GM12878 (cell line): ENCODE measurements around the gene UCHL5.

Source experiments
- ASH2L ChIP-seq: fragments of 300-600, 200-600 bp; sonication (generic); IDR thresholded peaks from 2 replicates; pipeline ENCODE4 v1.6.1; 2017; ENCODE audit warnings: low read depth, mild to moderate bottlenecking, borderline replicate concordance
- CTCF ChIP-seq, 3 experiments: IDR thresholded peaks in 2 of 3; conservative IDR thresholded peaks in 1 of 3; 2 replicates each; pipeline ENCODE4 v1.5.1; 2011; ENCODE audit warnings: low read depth in 3 of 3, low read length in 3 of 3, mild to moderate bottlenecking in 3 of 3, control low read depth in 2 of 3, moderate library complexity in 2 of 3, inconsistent platforms in 1 of 3, mixed read lengths in 1 of 3; ENCODE audit not compliant: control insufficient read depth in 2 of 3, insufficient read depth in 1 of 3; ENCODE audit errors: extremely low read depth in 1 of 3
- JUND ChIP-seq: IDR thresholded peaks from 2 replicates; pipeline ENCODE4 v1.6.1; 2012; ENCODE audit warnings: low read depth, mild to moderate bottlenecking, low read length, improper control_type of control experiment, moderate library complexity
- MYC ChIP-seq: IDR thresholded peaks from 2 replicates; pipeline ENCODE4 v1.6.1; 2011; ENCODE audit warnings: mild to moderate bottlenecking, low read length, moderate library complexity, inconsistent platforms; ENCODE audit not compliant: insufficient read depth, insufficient replicate concordance, insufficient read length, severe bottlenecking
- POLR2A ChIP-seq: IDR thresholded peaks from 2 replicates; pipeline ENCODE4 v1.6.1; 2011; ENCODE audit warnings: low read depth, mild to moderate bottlenecking, low read length
- RAD21 ChIP-seq: IDR thresholded peaks from 2 replicates; pipeline ENCODE4 v1.6.1; 2011; ENCODE audit warnings: mild to moderate bottlenecking, low read depth, low read length, moderate library complexity; ENCODE audit not compliant: insufficient read depth
- TF ChIP-seq, protein P1 (sequence below): fragments of 450-650 bp; formaldehyde crosslinking; IDR thresholded peaks from 2 replicates; pipeline ENCODE4 v1.4.0; 2022; ENCODE audit warnings: mild to moderate bottlenecking, moderate library complexity
- TF ChIP-seq, protein P2 (sequence below): IDR thresholded peaks from 2 replicates; pipeline ENCODE4 v1.6.1; 2012; ENCODE audit warnings: low read depth, low read length, improper control_type of control experiment
- TF ChIP-seq, protein P3 (sequence below): IDR thresholded peaks from 2 replicates; pipeline ENCODE4 v1.6.1; 2012; ENCODE audit warnings: mild to moderate bottlenecking, low read depth, low read length
- TF ChIP-seq, protein P4 (sequence below): fragments of 450-650 bp; IDR thresholded peaks from 2 replicates; pipeline ENCODE4 v1.6.1; 2018; ENCODE audit warnings: mild to moderate bottlenecking, low read depth, moderate library complexity; ENCODE audit not compliant: partially characterized antibody
- TF ChIP-seq, protein P5 (sequence below): fragments of 450-650 bp; IDR thresholded peaks from 2 replicates; pipeline ENCODE4 v1.6.1; 2017; ENCODE audit warnings: antibody characterized with exemption, mild to moderate bottlenecking, moderate library complexity

DNA sequence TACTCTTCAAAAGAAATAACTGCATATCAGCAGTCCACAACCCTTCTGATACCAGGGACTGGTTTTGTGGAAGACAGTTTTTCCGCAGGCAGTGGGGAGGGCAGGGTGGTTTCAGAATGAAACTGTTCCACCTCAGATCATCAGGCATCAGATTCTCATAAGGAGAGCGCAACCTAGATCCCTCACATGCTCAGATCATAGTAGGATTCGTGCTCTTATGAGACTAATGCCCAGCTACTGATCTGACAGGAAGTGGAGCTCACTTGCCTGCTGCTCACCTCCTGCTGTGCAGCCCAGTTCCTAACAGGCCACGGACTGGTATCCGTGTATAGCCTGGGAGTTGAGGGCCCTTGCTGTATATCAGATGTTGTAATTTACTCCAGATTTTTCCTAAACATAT is 11.8 kb upstream of the UCHL5 start:
- TF ChIP-seq POLR2A (no peak), CTCF (IDR thresholded peaks at IDR 0.05 in 2 of 3, conservative IDR thresholded peaks at IDR 0.05 in 1 of 3; ENCODE audit: control insufficient read depth in 2 of 3, extremely low read depth in 1 of 3, insufficient read depth in 1 of 3, low read depth in 3 of 3, low read length in 3 of 3) (no peak), MYC (no peak), RAD21 (no peak), JUND (no peak), ASH2L (no peak)
- TF ChIP-seq, protein P1, sequence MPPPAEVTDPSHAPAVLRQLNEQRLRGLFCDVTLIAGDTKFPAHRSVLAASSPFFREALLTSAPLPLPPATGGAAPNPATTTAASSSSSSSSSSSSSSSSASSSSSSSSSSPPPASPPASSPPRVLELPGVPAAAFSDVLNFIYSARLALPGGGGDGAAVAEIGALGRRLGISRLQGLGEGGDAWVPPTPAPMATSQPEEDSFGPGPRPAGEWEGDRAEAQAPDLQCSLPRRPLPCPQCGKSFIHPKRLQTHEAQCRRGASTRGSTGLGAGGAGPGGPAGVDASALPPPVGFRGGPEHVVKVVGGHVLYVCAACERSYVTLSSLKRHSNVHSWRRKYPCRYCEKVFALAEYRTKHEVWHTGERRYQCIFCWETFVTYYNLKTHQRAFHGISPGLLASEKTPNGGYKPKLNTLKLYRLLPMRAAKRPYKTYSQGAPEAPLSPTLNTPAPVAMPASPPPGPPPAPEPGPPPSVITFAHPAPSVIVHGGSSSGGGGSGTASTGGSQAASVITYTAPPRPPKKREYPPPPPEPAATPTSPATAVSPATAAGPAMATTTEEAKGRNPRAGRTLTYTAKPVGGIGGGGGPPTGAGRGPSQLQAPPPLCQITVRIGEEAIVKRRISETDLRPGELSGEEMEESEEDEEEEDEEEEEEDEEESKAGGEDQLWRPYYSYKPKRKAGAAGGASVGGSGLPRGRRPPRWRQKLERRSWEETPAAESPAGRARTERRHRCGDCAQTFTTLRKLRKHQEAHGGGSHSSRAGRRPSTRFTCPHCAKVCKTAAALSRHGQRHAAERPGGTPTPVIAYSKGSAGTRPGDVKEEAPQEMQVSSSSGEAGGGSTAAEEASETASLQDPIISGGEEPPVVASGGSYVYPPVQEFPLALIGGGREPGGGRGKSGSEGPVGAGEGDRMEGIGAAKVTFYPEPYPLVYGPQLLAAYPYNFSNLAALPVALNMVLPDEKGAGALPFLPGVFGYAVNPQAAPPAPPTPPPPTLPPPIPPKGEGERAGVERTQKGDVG (CRISPR knock-in tag) = no peak
- TF ChIP-seq, protein P2, sequence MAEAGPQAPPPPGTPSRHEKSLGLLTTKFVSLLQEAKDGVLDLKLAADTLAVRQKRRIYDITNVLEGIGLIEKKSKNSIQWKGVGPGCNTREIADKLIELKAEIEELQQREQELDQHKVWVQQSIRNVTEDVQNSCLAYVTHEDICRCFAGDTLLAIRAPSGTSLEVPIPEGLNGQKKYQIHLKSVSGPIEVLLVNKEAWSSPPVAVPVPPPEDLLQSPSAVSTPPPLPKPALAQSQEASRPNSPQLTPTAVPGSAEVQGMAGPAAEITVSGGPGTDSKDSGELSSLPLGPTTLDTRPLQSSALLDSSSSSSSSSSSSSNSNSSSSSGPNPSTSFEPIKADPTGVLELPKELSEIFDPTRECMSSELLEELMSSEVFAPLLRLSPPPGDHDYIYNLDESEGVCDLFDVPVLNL = no peak
- TF ChIP-seq, protein P3, sequence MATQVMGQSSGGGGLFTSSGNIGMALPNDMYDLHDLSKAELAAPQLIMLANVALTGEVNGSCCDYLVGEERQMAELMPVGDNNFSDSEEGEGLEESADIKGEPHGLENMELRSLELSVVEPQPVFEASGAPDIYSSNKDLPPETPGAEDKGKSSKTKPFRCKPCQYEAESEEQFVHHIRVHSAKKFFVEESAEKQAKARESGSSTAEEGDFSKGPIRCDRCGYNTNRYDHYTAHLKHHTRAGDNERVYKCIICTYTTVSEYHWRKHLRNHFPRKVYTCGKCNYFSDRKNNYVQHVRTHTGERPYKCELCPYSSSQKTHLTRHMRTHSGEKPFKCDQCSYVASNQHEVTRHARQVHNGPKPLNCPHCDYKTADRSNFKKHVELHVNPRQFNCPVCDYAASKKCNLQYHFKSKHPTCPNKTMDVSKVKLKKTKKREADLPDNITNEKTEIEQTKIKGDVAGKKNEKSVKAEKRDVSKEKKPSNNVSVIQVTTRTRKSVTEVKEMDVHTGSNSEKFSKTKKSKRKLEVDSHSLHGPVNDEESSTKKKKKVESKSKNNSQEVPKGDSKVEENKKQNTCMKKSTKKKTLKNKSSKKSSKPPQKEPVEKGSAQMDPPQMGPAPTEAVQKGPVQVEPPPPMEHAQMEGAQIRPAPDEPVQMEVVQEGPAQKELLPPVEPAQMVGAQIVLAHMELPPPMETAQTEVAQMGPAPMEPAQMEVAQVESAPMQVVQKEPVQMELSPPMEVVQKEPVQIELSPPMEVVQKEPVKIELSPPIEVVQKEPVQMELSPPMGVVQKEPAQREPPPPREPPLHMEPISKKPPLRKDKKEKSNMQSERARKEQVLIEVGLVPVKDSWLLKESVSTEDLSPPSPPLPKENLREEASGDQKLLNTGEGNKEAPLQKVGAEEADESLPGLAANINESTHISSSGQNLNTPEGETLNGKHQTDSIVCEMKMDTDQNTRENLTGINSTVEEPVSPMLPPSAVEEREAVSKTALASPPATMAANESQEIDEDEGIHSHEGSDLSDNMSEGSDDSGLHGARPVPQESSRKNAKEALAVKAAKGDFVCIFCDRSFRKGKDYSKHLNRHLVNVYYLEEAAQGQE = no peak
- TF ChIP-seq, protein P4, sequence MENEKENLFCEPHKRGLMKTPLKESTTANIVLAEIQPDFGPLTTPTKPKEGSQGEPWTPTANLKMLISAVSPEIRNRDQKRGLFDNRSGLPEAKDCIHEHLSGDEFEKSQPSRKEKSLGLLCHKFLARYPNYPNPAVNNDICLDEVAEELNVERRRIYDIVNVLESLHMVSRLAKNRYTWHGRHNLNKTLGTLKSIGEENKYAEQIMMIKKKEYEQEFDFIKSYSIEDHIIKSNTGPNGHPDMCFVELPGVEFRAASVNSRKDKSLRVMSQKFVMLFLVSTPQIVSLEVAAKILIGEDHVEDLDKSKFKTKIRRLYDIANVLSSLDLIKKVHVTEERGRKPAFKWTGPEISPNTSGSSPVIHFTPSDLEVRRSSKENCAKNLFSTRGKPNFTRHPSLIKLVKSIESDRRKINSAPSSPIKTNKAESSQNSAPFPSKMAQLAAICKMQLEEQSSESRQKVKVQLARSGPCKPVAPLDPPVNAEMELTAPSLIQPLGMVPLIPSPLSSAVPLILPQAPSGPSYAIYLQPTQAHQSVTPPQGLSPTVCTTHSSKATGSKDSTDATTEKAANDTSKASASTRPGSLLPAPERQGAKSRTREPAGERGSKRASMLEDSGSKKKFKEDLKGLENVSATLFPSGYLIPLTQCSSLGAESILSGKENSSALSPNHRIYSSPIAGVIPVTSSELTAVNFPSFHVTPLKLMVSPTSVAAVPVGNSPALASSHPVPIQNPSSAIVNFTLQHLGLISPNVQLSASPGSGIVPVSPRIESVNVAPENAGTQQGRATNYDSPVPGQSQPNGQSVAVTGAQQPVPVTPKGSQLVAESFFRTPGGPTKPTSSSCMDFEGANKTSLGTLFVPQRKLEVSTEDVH = no peak
- TF ChIP-seq, protein P5, sequence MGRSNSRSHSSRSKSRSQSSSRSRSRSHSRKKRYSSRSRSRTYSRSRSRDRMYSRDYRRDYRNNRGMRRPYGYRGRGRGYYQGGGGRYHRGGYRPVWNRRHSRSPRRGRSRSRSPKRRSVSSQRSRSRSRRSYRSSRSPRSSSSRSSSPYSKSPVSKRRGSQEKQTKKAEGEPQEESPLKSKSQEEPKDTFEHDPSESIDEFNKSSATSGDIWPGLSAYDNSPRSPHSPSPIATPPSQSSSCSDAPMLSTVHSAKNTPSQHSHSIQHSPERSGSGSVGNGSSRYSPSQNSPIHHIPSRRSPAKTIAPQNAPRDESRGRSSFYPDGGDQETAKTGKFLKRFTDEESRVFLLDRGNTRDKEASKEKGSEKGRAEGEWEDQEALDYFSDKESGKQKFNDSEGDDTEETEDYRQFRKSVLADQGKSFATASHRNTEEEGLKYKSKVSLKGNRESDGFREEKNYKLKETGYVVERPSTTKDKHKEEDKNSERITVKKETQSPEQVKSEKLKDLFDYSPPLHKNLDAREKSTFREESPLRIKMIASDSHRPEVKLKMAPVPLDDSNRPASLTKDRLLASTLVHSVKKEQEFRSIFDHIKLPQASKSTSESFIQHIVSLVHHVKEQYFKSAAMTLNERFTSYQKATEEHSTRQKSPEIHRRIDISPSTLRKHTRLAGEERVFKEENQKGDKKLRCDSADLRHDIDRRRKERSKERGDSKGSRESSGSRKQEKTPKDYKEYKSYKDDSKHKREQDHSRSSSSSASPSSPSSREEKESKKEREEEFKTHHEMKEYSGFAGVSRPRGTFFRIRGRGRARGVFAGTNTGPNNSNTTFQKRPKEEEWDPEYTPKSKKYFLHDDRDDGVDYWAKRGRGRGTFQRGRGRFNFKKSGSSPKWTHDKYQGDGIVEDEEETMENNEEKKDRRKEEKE = no peak
